GM18517 (cell line): ENCODE data around the gene ECHDC3.
"Not testable (repeated sequence)": the region's sequence is repeated elsewhere in the genome, so short reads cannot be mapped to it uniquely, and the experiment has no call there.

Experiments used
- ATAC-seq: cut with Tn5 transposase; IDR thresholded peaks from one replicate; pipeline ENCODE4 v1.9.1; 2021; ENCODE audit warnings: mild to moderate bottlenecking, moderate library complexity; ENCODE audit not compliant: unreplicated experiment

ECHDC3 gene

GRCh38 chr10:11742009-11742778, at the start of gene ECHDC3:
Gene ECHDC3 (plus strand): TSS chr10:11742382. CDS start chr10:11742577, 195 bp downstream.
- ATAC-seq: peak; percentile 58

GRCh38 chr10:11693376-11693775, 48.8 kb upstream of the ECHDC3 start:
- no peak for ATAC-seq

- ATAC-seq: no peak
These were observed 46.4 kb upstream of the ECHDC3 start for GRCh38 chr10:11695779-11696178.

GRCh38 chr10:11697718-11698527, 44.3 kb upstream of the ECHDC3 start:
- ATAC-seq: peak; percentile 59

- peak; percentile 78 for ATAC-seq
These were observed 43.3 kb upstream of the ECHDC3 start for GRCh38 chr10:11698691-11699549.

- peak; percentile 5 for ATAC-seq
These were observed 42.6 kb upstream of the ECHDC3 start for GRCh38 chr10:11699550-11700097.

- ATAC-seq: no peak
These were observed 41.6 kb upstream of the ECHDC3 start for GRCh38 chr10:11700539-11700938.

- ATAC-seq: no peak
These were observed 40.6 kb upstream of the ECHDC3 start for GRCh38 chr10:11701451-11702095.

GRCh38 chr10:11702264-11702663, 39.9 kb upstream of the ECHDC3 start:
- no peak for ATAC-seq

- no peak for ATAC-seq
These were observed 38.1 kb upstream of the ECHDC3 start for GRCh38 chr10:11704092-11704491.

- no peak for ATAC-seq
These were observed 36.5 kb upstream of the ECHDC3 start for GRCh38 chr10:11705722-11706121.

- ATAC-seq: no peak
These were observed 35.2 kb upstream of the ECHDC3 start for GRCh38 chr10:11706895-11707567.

- no peak for ATAC-seq
These were observed 34.4 kb upstream of the ECHDC3 start for GRCh38 chr10:11707624-11708350.

- not testable (repeated sequence) for ATAC-seq
These were observed 33.4 kb upstream of the ECHDC3 start for GRCh38 chr10:11708801-11709200.

GRCh38 chr10:11712744-11713143, 29.4 kb upstream of the ECHDC3 start:
- ATAC-seq: no peak

GRCh38 chr10:11713186-11713743, 28.9 kb upstream of the ECHDC3 start:
- ATAC-seq: no peak

GRCh38 chr10:11713963-11714362, 28.2 kb upstream of the ECHDC3 start:
- no peak for ATAC-seq

GRCh38 chr10:11714750-11715365, 27.3 kb upstream of the ECHDC3 start:
- ATAC-seq: no peak
